Ramos (cell line): ENCODE data around the gene NRG2.

Experiments used
- in situ Hi-C: fragments of 300-500 bp; cut with MboI; formaldehyde crosslinking; loops from one replicate; pipeline ENCODE4 v1.14.3; 2022; ENCODE audit warnings: low sequenced_read_pairs; ENCODE audit not compliant: unreplicated experiment

The NRG2 gene

GRCh38 chr5:140042643-140043507 lies at the start of gene NRG2:
TSS of gene NRG2 (minus strand) at chr5:140043299.
- in situ Hi-C loops = no loop called here

DNA sequence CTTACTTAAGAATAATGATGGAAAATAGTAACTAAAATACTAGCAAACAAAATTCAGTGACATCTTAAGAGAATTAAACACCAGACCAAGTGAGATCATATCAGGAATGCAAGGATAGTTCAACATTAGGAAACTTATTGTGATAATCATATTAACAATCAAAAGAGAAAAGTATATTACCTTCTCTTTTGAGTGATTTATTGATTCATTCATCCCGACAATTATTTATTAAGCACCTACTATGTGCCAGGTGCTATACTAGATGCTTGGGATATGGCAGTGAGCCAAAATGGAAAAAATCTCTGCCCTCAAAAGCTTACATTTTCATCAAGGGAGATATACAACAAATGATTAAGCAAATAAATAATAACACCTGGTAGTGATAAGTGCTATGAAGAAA lies 47.2 kb upstream of the NRG2 start:
- in situ Hi-C loops = no loop called here

DNA sequence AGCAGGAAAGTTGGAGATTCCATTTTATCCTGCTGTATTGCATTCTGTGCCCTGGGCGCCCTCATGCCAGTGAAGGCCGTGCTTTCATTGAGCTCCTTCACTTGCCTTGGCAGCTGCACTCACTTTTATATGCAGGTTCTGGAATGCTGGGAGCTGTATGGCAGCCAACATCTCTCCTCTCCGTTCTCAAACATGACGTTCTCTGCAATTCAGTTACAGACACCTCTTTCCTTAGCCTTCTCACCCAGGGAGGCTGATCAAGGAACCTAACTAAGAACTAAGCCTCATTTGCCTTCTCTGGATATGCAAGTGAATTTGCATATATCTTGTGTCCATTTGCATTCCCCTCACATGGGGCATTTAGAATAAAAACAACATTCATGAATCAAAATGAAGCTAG lies 41.4 kb upstream of the NRG2 start:
- in situ Hi-C loops = no loop called here

DNA sequence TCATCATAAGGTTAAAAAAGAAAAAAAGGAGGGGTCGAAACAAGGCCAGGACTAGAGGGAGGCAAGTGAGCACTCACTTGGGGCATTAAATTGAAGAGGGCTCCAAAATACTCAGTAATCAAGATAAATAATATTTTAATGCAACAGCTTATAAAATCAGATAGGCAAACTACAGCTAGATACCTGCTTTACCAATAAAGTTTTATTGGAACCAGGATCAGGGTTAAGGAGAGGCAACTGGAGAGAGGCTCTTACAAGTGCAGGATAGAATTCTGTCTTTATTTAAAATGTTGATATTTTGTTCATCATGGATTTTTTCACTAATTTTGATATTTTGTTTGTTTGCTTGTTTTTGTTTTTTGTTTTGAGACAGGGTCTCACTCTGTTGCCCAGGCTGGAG lies 40.6 kb upstream of the NRG2 start:
- in situ Hi-C loops = no loop called here

DNA sequence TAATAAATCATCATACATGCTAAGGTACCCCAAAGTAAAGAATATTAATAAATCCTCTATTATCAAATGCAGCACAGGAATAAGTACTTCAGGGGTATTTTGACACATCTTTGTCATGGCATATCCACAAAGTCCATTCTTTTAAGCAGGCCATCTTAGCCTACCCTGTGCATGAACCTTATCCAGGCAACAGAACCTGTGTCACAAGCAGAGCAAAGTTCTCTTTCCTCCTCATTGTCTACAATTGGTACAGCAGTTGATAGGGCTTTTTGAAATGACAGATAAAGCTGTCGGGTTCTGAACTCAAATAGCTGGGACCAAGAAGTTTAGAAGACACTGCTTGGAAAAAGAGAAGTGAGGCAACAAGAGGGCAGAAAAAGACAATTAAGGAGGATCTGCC lies 40.0 kb upstream of the NRG2 start:
- in situ Hi-C loops = no loop called here

- in situ Hi-C loops = no loop called here
Measured at GRCh38 chr5:140076788-140077187, 33.7 kb upstream of the NRG2 start.

GRCh38 chr5:140076142-140076541 lies 33.0 kb upstream of the NRG2 start:
- in situ Hi-C loops = no loop called here

GRCh38 chr5:140075371-140075770 lies 32.3 kb upstream of the NRG2 start:
- in situ Hi-C loops = no loop called here

GRCh38 chr5:140073296-140073695 lies 30.2 kb upstream of the NRG2 start:
- in situ Hi-C loops = loop anchor here (5.0 kb wide), 1 partner anchor 84 kb away; no protein-coding TSS in a partner anchor

DNA sequence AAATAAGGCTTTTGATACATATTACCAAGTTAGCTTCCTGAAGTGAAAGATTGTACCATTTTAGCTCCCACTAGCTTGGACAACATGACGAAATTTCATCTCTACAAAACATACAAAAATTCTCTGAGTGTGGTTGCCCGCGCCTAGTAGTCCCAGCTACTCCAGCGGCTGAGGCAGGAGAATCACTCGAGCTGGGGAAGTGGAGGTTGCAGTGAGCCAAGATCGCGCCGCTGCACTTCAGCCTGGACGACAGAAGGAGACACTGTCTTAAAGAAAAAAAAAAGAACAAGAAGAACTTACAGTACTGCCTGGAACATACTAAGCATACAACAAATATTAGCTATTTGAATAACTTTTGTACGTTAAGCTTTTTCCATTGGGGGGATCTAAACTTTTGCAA lies 29.7 kb upstream of the NRG2 start:
- in situ Hi-C loops = loop anchor here (5.0 kb wide), 1 partner anchor 84 kb away; no protein-coding TSS in a partner anchor

DNA sequence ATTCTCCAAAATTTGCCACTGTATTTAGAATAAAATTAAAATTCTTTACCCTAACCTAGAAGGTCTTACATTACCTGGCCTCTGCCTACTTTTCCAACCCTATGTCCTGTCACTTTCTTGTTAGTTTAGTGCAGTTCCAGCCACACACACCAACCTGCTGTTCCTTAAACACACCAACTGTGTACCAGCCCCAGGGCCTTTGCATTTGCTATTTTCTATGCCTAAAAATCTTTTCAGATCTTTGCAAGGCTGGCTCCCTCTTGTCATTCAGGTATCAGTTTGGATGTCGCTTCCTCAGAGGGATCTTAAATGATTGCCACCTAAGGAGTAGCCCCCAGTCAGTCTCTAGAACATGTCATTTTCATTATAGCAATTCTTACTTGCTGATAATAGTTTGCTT lies 17.7 kb upstream of the NRG2 start:
- in situ Hi-C loops = no loop called here

DNA sequence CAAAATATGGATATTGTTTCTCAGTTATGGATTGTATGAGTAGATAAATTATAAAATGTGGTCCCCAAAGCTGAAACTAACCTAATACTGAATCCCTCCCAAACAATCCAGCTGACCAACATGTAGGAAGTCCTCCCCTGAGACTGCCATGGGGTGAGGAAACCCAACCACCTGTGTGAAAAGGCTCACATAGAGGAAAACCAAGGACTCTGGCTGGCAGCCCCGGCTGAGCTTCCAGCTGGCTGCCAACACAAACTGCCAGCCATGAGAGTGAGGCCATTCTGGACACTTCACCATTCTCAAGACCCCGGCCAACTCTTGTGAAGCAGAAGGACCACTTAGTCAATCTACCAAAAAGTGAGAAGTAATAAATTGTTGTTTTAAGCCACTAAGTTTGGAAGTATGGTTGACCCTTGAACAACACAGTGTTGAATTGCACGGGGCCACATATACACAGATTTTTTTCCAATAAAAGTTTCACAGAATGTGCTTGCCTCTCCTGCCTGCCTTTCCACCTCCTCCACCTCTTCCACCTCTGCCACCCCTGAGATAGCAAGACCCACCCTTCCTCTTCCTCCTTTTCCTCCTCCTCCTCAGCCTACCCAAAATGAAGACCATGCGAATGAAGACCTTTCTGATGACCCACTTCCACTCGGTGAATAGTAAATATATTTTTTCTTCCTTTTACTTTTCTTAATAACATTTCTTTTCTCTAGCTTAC lies 15.3 kb upstream of the NRG2 start:
- in situ Hi-C loops = no loop called here

GRCh38 chr5:140056880-140057279 lies 13.8 kb upstream of the NRG2 start:
- in situ Hi-C loops = no loop called here

DNA sequence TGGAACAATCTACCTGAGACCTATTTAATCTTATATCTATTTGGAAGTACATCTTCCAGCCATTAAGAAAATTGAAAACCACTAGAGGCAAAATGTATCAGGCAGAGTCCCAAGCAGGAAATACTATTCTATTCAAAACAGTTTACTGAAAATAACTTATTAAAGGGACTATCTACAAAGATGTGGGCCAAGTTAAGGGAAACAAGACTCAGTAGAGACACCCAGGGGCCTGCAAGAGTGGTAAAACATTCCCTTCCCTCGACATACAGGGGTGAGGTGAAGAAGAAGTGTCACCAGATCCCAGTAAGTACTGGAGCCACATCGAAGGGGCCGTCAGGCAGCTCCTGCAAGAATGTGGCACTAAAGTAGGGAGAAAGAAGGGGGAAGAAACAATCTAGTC lies 12.1 kb upstream of the NRG2 start:
- in situ Hi-C loops = no loop called here

GRCh38 chr5:140054086-140054689 lies 11.1 kb upstream of the NRG2 start:
- in situ Hi-C loops = no loop called here

DNA sequence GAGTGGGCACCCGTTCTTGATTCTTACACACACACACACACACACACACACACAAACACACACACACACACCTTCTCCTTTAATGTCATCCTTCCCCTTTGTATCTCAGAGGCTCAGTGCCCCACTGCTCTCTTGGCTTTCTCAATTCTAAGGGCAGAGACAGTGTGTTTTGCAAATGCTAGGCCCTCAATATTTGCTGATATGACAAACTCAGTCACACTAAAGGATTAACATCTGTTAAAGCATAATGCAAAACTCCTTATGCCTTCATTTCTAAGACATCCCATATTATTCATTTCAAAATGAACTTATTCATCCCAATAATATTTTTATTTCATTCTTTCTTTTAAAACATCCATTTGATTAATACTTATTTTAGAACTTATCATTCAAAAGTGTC lies 8.9 kb upstream of the NRG2 start:
- in situ Hi-C loops = no loop called here

- in situ Hi-C loops = no loop called here
Measured at GRCh38 chr5:140049713-140050112, 6.6 kb upstream of the NRG2 start.

GRCh38 chr5:140049205-140049604 lies 6.1 kb upstream of the NRG2 start:
- in situ Hi-C loops = no loop called here

GRCh38 chr5:140044041-140044440 lies 942 bp upstream of the NRG2 start:
- in situ Hi-C loops = no loop called here

- in situ Hi-C loops = no loop called here
Measured at GRCh38 chr5:140043508-140043872, 391 bp upstream of the NRG2 start.

- in situ Hi-C loops = no loop called here
Measured at GRCh38 chr5:140042393-140042642, 781 bp downstream of the NRG2 start.
